ENCODE data around the gene TRIM60. TPM values are rescaled to one million over a fixed set of nuclear protein-coding genes. Genes with fewer than 3 reads are reported as not detected.

The TRIM60 gene
- total and polyA plus RNA-seq, 2 experiments from 2014 or later = not detected

DNA sequence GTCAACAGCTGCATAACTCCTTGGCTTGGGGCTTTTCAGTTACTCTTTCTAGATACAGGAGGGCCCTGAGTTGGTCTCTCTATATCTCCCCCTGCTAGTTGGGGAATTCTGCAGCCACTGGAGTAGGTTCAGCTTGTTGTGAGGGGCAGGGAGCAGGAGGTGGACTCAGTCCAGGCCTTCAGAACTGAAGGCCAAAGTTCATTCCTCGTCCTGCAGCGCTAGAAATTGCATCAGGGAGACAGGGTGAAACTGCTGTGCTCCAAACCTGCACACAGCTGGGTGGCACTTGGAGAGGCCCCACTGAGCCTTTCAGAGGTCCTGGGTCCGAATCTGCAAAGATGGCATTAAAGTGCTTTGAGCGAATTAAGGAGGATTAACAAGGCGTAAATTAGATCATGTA is 24.9 kb upstream of the TRIM60 start:
- Histone ChIP-seq H3K27me3 (replicated peaks; ENCODE audit: insufficient read depth) (peaks cover 6% of the 10 kb centered on the region; the same call in 1 of the 2 replicates), H3K4me1 (ENCODE audit: insufficient read depth) (no peaks in the 10 kb centered on the region), H3K27ac (no peak overlapping the region), H3K4me2 (ENCODE audit: unreplicated experiment) (no peak overlapping the region), H2AFZ (no peak overlapping the region), H3K9ac (no peak overlapping the region), H3K9me2 (ENCODE audit: insufficient read depth) (no peaks in the 10 kb centered on the region), H3K79me2 (ENCODE audit: insufficient read depth) (no peaks in the 10 kb centered on the region), H3K9me3 (ENCODE audit: low read depth) (no peaks in the 10 kb centered on the region), H4K20me1 (ENCODE audit: insufficient read depth) (no peaks in the 10 kb centered on the region), H3F3A (ENCODE audit: insufficient read depth) (no peaks in the 10 kb centered on the region), H3K4me3 (no peak overlapping the region), H3K36me3 (ENCODE audit: low read depth) (no peaks in the 10 kb centered on the region)
- no peak for DNase-seq
- WGBS, 2 experiments (ENCODE audit: low coverage in 1 of 2, low lambda C conversion rate in 2 of 2, missing lambda C conversion rate in 2 of 2) = 80 to 83% methylated on average over 4 to 5 of the region's 5 CpGs
- in situ Hi-C loops (cut with MboI) = no loop called here
- TF ChIP-seq EZH2phosphoT487 (IDR thresholded peaks at IDR 0.05; ENCODE audit: insufficient read depth, low read depth) (no peak), EZH2 (IDR thresholded peaks at IDR 0.05; ENCODE audit: insufficient read depth, poor library complexity, severe bottlenecking) (no peak)

DNA sequence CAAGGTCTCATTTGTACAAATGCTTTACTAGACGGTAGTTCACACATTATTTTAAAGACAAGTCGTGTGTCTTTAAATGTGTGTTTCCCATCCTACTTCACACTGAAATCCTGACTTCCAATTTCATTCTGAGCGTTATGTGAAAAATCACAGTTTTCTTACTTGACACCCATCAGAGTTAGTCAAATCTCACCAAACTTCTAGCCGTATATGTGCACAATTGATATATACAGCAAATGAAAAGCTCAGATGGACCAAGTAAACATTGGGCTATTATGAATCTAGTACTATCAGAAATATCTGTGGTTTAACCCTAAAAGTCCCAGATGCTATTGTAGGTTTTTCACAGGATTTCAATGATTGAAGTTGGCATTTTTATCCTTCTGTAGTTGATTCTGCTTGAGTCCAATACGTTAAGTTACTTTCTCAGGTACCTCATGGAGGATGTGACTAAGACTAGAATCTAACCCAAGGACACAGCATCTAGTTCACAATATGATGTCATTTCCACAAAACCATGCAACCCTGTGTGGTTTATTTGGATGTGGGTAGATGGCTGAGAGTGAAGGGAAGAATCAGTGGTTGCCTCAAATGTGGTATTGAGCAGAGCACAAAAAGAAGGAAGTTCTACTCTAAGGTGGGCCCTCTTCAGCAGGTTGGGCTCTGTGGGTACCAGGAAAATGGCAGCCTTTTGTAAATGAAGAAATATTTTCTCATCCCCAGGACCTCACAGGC is 22.1 kb upstream of the TRIM60 start:
- Histone ChIP-seq H3K9ac (no peak overlapping the region), H3K4me1 (ENCODE audit: insufficient read depth) (no peaks in the 10 kb centered on the region), H3K27me3 (replicated peaks; ENCODE audit: insufficient read depth) (no peaks in the 10 kb centered on the region), H3K27ac (no peak overlapping the region), H4K20me1 (ENCODE audit: insufficient read depth) (no peaks in the 10 kb centered on the region), H3K9me3 (ENCODE audit: low read depth) (no peaks in the 10 kb centered on the region), H3F3A (ENCODE audit: insufficient read depth) (no peaks in the 10 kb centered on the region), H3K9me2 (ENCODE audit: insufficient read depth) (no peaks in the 10 kb centered on the region), H3K4me2 (ENCODE audit: unreplicated experiment) (no peak overlapping the region), H3K79me2 (ENCODE audit: insufficient read depth) (no peaks in the 10 kb centered on the region), H2AFZ (no peak overlapping the region), H3K36me3 (ENCODE audit: low read depth) (no peaks in the 10 kb centered on the region), H3K4me3 (no peak overlapping the region)
- DNase-seq = no peak
- WGBS, 2 experiments (ENCODE audit: low coverage in 1 of 2, low lambda C conversion rate in 2 of 2, missing lambda C conversion rate in 2 of 2) = 65% methylated on average over 5 of the region's 5 CpGs
- in situ Hi-C loops (cut with MboI) = no loop called here
- TF ChIP-seq EZH2phosphoT487 (IDR thresholded peaks at IDR 0.05; ENCODE audit: insufficient read depth, low read depth) (no peak), EZH2 (IDR thresholded peaks at IDR 0.05; ENCODE audit: insufficient read depth, poor library complexity, severe bottlenecking) (no peak)

DNA sequence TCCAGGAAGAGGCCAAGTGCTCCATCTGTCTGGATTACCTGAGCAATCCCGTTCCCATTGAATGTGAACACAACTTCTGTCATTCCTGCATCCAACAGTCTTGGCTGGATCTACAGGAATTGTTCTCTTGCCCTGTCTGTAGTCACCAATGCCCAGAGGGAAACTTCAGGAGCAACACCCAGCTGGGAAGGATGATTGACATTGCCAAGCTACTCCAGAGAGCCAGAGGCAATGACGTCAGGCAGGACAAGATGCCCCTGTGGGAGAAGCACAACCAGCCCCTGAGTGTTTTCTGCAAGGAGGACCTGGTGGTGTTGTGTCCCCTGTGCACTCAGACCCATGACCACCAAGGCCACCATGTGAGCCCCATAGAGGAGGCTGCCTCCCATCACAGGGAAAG is 21.3 kb upstream of the TRIM60 start:
- DNase-seq = no peak
- WGBS, 2 experiments (ENCODE audit: low coverage in 1 of 2, low lambda C conversion rate in 2 of 2, missing lambda C conversion rate in 2 of 2) = 23 to 49% methylated on average over 2 of the region's 2 CpGs
- in situ Hi-C loops (cut with MboI) = no loop called here

DNA sequence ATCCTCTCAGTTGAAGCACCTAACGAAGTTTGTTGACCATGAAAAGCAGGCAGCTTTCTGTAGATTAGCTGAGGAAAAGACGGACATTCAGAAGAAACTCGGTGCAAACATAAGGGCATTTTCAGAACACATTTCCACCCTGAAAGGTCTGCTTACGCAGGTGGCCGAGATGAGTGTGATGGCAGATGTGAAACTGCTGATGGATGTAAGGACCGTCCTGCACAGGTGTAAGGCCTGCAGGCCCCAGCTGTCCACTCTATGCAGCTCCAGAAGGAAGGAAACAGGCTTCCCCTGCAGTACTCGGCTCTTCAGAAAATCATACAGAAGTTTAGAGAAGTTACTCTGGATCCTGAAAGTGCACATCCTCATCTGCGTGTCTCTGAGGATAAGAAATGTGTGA is 20.8 kb upstream of the TRIM60 start:
- Histone ChIP-seq H3K9ac (no peak overlapping the region), H3K79me2 (ENCODE audit: insufficient read depth) (no peaks in the 10 kb centered on the region), H3K4me1 (ENCODE audit: insufficient read depth) (no peaks in the 10 kb centered on the region), H3K27ac (no peak overlapping the region), H4K20me1 (ENCODE audit: insufficient read depth) (no peaks in the 10 kb centered on the region), H3K36me3 (ENCODE audit: low read depth) (no peaks in the 10 kb centered on the region), H3K4me3 (no peak overlapping the region), H3K27me3 (replicated peaks; ENCODE audit: insufficient read depth) (no peaks in the 10 kb centered on the region), H3F3A (ENCODE audit: insufficient read depth) (no peaks in the 10 kb centered on the region), H3K4me2 (ENCODE audit: unreplicated experiment) (no peak overlapping the region), H3K9me2 (ENCODE audit: insufficient read depth) (no peaks in the 10 kb centered on the region), H3K9me3 (ENCODE audit: low read depth) (no peaks in the 10 kb centered on the region), H2AFZ (no peak overlapping the region)
- WGBS, 2 experiments (ENCODE audit: low coverage in 1 of 2, low lambda C conversion rate in 2 of 2, missing lambda C conversion rate in 2 of 2) = 56 to 59% methylated on average over 8 of the region's 8 CpGs
- DNase-seq = no peak
- no peak for TF ChIP-seq EZH2 (IDR thresholded peaks at IDR 0.05; ENCODE audit: insufficient read depth, poor library complexity, severe bottlenecking)
- TF ChIP-seq EZH2phosphoT487 (IDR thresholded peaks at IDR 0.05; ENCODE audit: insufficient read depth, low read depth) = no peak
- in situ Hi-C loops (cut with MboI) = no loop called here

More for the DNA sequence above, 21.3 kb upstream of the TRIM60 start:
- Histone ChIP-seq H2AFZ (no peak overlapping the region), H3K79me2 (ENCODE audit: insufficient read depth) (no peaks in the 10 kb centered on the region), H3K36me3 (ENCODE audit: low read depth) (no peaks in the 10 kb centered on the region), H3F3A (ENCODE audit: insufficient read depth) (no peaks in the 10 kb centered on the region), H3K4me3 (no peak overlapping the region), H3K9me2 (ENCODE audit: insufficient read depth) (no peaks in the 10 kb centered on the region), H3K4me2 (ENCODE audit: unreplicated experiment) (no peak overlapping the region), H3K27me3 (replicated peaks; ENCODE audit: insufficient read depth) (no peaks in the 10 kb centered on the region), H3K9ac (no peak overlapping the region), H3K4me1 (ENCODE audit: insufficient read depth) (no peaks in the 10 kb centered on the region), H3K27ac (no peak overlapping the region), H3K9me3 (ENCODE audit: low read depth) (no peaks in the 10 kb centered on the region), H4K20me1 (ENCODE audit: insufficient read depth) (no peaks in the 10 kb centered on the region)
- TF ChIP-seq EZH2phosphoT487 (IDR thresholded peaks at IDR 0.05; ENCODE audit: insufficient read depth, low read depth) (no peak), EZH2 (IDR thresholded peaks at IDR 0.05; ENCODE audit: insufficient read depth, poor library complexity, severe bottlenecking) (no peak)

Data from GM23248 (cell line).